Neural progenitor cell (in vitro differentiated cells): ENCODE measurements around the gene ALG12. TPM values are rescaled to one million over a fixed set of nuclear protein-coding genes. Genes with fewer than 3 reads are reported as not detected.
A peak's percentile ranks its signal among the peaks of the same experiment; 100 is the strongest.

Experiments
- DNase-seq: peaks from one replicate; pipeline ENCODE4 v3.0.0-alpha.2; 2016; ENCODE audit warnings: low spot score
- H2AFZ ChIP-seq: fragments of 200-600 bp; sonication (generic); replicated peaks from 2 replicates; pipeline ENCODE4 v1.6.1; 2016; ENCODE audit warnings: antibody characterized with exemption
- H3F3A ChIP-seq: fragments of 200-600 bp; sonication (generic); 2 replicates; pipeline ENCODE4 v1.6.1; 2016; ENCODE audit warnings: antibody characterized with exemption, low read depth
- H3K27ac ChIP-seq: fragments of 200-600 bp; sonication (generic); 2 replicates; pipeline ENCODE4 v1.5.1; 2016; ENCODE audit warnings: mild to moderate bottlenecking
- H3K27me3 ChIP-seq: fragments of 200-600 bp; sonication (generic); 2 replicates; pipeline ENCODE4 v1.6.1; 2016; ENCODE audit warnings: mild to moderate bottlenecking, moderate library complexity
- H3K36me3 ChIP-seq: fragments of 200-600 bp; sonication (generic); 2 replicates; pipeline ENCODE4 v1.5.1; 2016
- H3K4me1 ChIP-seq: fragments of 200-600 bp; sonication (generic); 2 replicates; pipeline ENCODE4 v1.6.1; 2016; ENCODE audit warnings: mixed run types
- H3K4me2 ChIP-seq: fragments of 200-600 bp; sonication (generic); 2 replicates; pipeline ENCODE4 v1.6.1; 2016
- H3K4me3 ChIP-seq: fragments of 200-600 bp; sonication (generic); 2 replicates; pipeline ENCODE4 v1.5.1; 2016
- H3K79me2 ChIP-seq: fragments of 200-600 bp; sonication (generic); 2 replicates; pipeline ENCODE4 v1.6.1; 2016; ENCODE audit warnings: low read depth
- H3K9ac ChIP-seq: fragments of 200-600 bp; sonication (generic); 2 replicates; pipeline ENCODE4 v1.6.1; 2016
- H3K9me3 ChIP-seq: fragments of 200-600 bp; sonication (generic); 2 replicates; pipeline ENCODE4 v1.5.1; 2016; ENCODE audit warnings: low read depth
- H4K20me1 ChIP-seq: fragments of 200-600 bp; sonication (generic); 2 replicates; pipeline ENCODE4 v1.6.1; 2016; ENCODE audit warnings: low read depth
- H3K27ac Mint-ChIP-seq: 3 replicates; pipeline ENCODE4 v1.8.0; 2021; ENCODE audit warnings: mixed read lengths
- H3K27me3 Mint-ChIP-seq: 2 replicates; pipeline ENCODE4 v1.8.0; 2022; ENCODE audit warnings: low read depth, mild to moderate bottlenecking, inconsistent platforms, moderate library complexity, mixed read lengths; ENCODE audit not compliant: insufficient read depth
- H3K36me3 Mint-ChIP-seq: 3 replicates; pipeline ENCODE4 v1.8.0; 2021; ENCODE audit warnings: mixed read lengths
- H3K4me1 Mint-ChIP-seq: 3 replicates; pipeline ENCODE4 v1.8.0; 2021; ENCODE audit warnings: mixed read lengths
- H3K4me3 Mint-ChIP-seq: 3 replicates; pipeline ENCODE4 v1.8.0; 2021; ENCODE audit warnings: mild to moderate bottlenecking, moderate library complexity, mixed read lengths
- H3K9me3 Mint-ChIP-seq: 3 replicates; pipeline ENCODE4 v1.8.0; 2020; ENCODE audit warnings: mixed read lengths
- EZH2 ChIP-seq: fragments of 200-600 bp; sonication (generic); IDR thresholded peaks from 2 replicates; pipeline ENCODE4 v1.6.1; 2017; ENCODE audit warnings: antibody characterized with exemption, mild to moderate bottlenecking, moderate library complexity
- EZH2phosphoT487 ChIP-seq: fragments of 200-600 bp; sonication (generic); IDR thresholded peaks from 2 replicates; pipeline ENCODE4 v1.6.1; 2017; ENCODE audit warnings: antibody characterized with exemption
- total RNA-seq: library from RNA; depleted of rRNA; stranded (reverse); fragments of >200 nt; gene quantifications from 2 replicates; pipeline ENCODE4 v1.2.3, GENCODE V29; 2015; ENCODE audit warnings: low replicate concordance
- TF ChIP-seq, protein P1 (sequence below): fragments of 200-600 bp; sonication (generic); IDR thresholded peaks from 2 replicates; pipeline ENCODE4 v1.5.1; 2017; ENCODE audit warnings: antibody characterized with exemption, mild to moderate bottlenecking

ALG12 gene
- total RNA-seq, 1 donor from 2014 or later = 4.9 TPM

GRCh38 chr22:49923445-49923844 is 5.2 kb upstream of the ALG12 start:
- H3K9me3 Mint-ChIP-seq = no peaks in the 10 kb centered on the region
- Histone ChIP-seq H3K9ac (no peak overlapping the region), H3K4me3 (no peak overlapping the region), H3K79me2 (no peaks in the 10 kb centered on the region), H3K4me1 (no peaks in the 10 kb centered on the region), H4K20me1 (no peaks in the 10 kb centered on the region), H3K9me3 (no peaks in the 10 kb centered on the region), H2AFZ (no peak overlapping the region), H3K27me3 (peaks cover 11% of the 10 kb centered on the region), H3K36me3 (no peaks in the 10 kb centered on the region), H3K27ac (no peak overlapping the region), H3F3A (peaks cover 12% of the 10 kb centered on the region), H3K4me2 (no peak overlapping the region)
- no peak for DNase-seq
- H3K27ac Mint-ChIP-seq = peak overlapping the region; percentile 16
- peaks cover 4% of the 10 kb centered on the region for H3K36me3 Mint-ChIP-seq
- TF ChIP-seq, protein P1, sequence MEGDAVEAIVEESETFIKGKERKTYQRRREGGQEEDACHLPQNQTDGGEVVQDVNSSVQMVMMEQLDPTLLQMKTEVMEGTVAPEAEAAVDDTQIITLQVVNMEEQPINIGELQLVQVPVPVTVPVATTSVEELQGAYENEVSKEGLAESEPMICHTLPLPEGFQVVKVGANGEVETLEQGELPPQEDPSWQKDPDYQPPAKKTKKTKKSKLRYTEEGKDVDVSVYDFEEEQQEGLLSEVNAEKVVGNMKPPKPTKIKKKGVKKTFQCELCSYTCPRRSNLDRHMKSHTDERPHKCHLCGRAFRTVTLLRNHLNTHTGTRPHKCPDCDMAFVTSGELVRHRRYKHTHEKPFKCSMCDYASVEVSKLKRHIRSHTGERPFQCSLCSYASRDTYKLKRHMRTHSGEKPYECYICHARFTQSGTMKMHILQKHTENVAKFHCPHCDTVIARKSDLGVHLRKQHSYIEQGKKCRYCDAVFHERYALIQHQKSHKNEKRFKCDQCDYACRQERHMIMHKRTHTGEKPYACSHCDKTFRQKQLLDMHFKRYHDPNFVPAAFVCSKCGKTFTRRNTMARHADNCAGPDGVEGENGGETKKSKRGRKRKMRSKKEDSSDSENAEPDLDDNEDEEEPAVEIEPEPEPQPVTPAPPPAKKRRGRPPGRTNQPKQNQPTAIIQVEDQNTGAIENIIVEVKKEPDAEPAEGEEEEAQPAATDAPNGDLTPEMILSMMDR = peak; percentile 14
- TF ChIP-seq EZH2phosphoT487 = no peak
- peaks cover 8% of the 10 kb centered on the region for H3K27me3 Mint-ChIP-seq
- H3K4me3 Mint-ChIP-seq = no peak overlapping the region
- H3K4me1 Mint-ChIP-seq = peaks cover 25% of the 10 kb centered on the region

- no peaks in the 10 kb centered on the region for H3K9me3 Mint-ChIP-seq
- H3K27me3 ChIP-seq = peaks cover 8% of the 10 kb centered on the region
- H3K36me3 Mint-ChIP-seq = peaks cover 4% of the 10 kb centered on the region
- no peaks in the 10 kb centered on the region for H3K9me3 ChIP-seq
- H3F3A ChIP-seq = peaks cover 15% of the 10 kb centered on the region
- H3K79me2 ChIP-seq = no peaks in the 10 kb centered on the region
- H3K36me3 ChIP-seq = no peaks in the 10 kb centered on the region
- H3K4me1 ChIP-seq = no peaks in the 10 kb centered on the region
- no peaks in the 10 kb centered on the region for H4K20me1 ChIP-seq
- H3K4me1 Mint-ChIP-seq = peaks cover 25% of the 10 kb centered on the region
- no peak overlapping the region for H3K4me3 Mint-ChIP-seq
- H3K9ac ChIP-seq = no peak overlapping the region
- no peak overlapping the region for H3K27ac Mint-ChIP-seq
- H3K27ac ChIP-seq = no peak overlapping the region
- no peak overlapping the region for H2AFZ ChIP-seq
- DNase-seq = no peak
- TF ChIP-seq EZH2 = no peak
- TF ChIP-seq, protein P1 = no peak
- no peak for TF ChIP-seq EZH2phosphoT487
- H3K4me2 ChIP-seq = no peak overlapping the region
- H3K4me3 ChIP-seq = no peak overlapping the region
- H3K27me3 Mint-ChIP-seq = peaks cover 3% of the 10 kb centered on the region
Measured at GRCh38 chr22:49922926-49923325, 4.7 kb upstream of the ALG12 start.

DNA sequence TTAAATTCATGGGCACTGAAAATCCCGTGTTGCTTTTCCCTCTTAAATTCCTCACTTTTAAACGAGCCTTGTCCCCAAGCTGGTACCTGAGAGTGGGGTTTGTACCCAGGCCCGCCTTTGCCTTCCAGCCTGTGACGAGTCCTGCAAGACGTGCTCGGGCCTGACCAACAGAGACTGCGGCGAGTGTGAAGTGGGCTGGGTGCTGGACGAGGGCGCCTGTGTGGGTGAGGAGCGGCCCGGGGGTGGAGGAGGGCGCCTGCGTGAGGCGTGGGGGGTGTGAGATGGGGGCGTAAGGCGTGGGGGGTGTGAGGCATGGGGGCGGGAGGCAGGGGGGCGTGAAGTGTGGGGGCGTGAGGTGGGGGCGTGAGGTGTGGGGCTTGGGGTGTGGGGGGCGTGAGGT is 4.2 kb upstream of the ALG12 start:
- Mint-ChIP-seq H3K4me3 (peak overlapping the region; percentile 48), H3K27me3 (peaks cover 3% of the 10 kb centered on the region), H3K4me1 (peaks cover 22% of the 10 kb centered on the region), H3K36me3 (peaks cover 4% of the 10 kb centered on the region), H3K27ac (no peak overlapping the region), H3K9me3 (no peaks in the 10 kb centered on the region)
- H3F3A ChIP-seq = peaks cover 18% of the 10 kb centered on the region
- H3K9ac ChIP-seq = no peak overlapping the region
- H3K79me2 ChIP-seq = no peaks in the 10 kb centered on the region
- H3K9me3 ChIP-seq = no peaks in the 10 kb centered on the region
- no peaks in the 10 kb centered on the region for H3K36me3 ChIP-seq
- H3K27me3 ChIP-seq = peaks cover 8% of the 10 kb centered on the region
- H3K27ac ChIP-seq = no peak overlapping the region
- TF ChIP-seq, protein P1 = no peak
- no peak for TF ChIP-seq EZH2
- no peak for TF ChIP-seq EZH2phosphoT487
- H3K4me1 ChIP-seq = no peaks in the 10 kb centered on the region
- no peak overlapping the region for H3K4me3 ChIP-seq
- no peaks in the 10 kb centered on the region for H4K20me1 ChIP-seq
- no peak for DNase-seq
- H2AFZ ChIP-seq = no peak overlapping the region
- H3K4me2 ChIP-seq = no peak overlapping the region
